HG02571 (cell line): Measurements from ENCODE around the gene TTC14.
A peak's percentile ranks its signal among the peaks of the same experiment; 100 is the strongest.

Source experiments
- ATAC-seq: cut with Tn5 transposase; IDR thresholded peaks from one replicate; pipeline ENCODE4 v1.9.1; 2021; ENCODE audit warnings: mild to moderate bottlenecking, moderate library complexity; ENCODE audit not compliant: unreplicated experiment

TTC14 gene

DNA sequence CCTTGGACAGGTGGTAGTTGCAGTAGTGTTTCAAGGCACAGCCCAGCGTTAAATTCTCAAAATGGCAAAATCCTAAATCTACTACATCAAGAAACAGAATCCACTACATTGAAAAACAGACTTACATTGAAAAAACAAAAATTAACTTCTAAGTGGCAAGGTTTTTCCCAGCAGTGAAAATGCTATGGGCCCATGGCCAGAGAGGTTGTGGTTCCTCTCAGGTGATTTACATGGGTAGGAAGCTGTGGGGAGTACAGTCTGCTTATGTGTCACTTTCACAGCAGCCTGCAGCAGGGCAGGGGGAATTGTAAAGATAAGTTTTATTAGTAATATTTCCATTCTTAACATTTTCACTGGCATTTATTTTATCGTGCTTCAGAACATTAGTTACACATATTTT is 24.9 kb downstream of the TTC14 start:
- ATAC-seq: peak; percentile 91

- ATAC-seq: no peak
Observed at GRCh38 chr3:180630371-180630770, 28.4 kb downstream of the TTC14 start.

- no peak for ATAC-seq
Observed at GRCh38 chr3:180631317-180631716, 29.4 kb downstream of the TTC14 start.

DNA sequence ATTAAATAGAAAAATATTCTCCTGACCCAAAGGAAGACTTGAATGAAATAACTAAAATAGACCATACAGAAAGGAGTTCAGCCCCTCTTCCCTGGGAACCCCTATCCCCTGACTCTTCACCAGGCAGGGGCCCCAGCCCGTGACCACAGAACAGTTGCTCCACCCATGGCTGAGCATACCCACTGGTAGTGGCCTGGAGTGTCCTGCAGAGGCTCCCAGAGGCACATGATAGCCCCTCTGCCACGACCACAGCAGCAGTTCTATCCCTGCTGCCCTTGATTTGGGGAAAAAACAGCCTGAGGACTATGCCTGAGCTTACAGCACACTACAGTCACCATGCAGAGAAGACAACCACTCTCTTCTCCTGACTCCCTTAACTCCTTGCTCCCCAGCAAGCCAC is 31.8 kb downstream of the TTC14 start:
- ATAC-seq: no peak

DNA sequence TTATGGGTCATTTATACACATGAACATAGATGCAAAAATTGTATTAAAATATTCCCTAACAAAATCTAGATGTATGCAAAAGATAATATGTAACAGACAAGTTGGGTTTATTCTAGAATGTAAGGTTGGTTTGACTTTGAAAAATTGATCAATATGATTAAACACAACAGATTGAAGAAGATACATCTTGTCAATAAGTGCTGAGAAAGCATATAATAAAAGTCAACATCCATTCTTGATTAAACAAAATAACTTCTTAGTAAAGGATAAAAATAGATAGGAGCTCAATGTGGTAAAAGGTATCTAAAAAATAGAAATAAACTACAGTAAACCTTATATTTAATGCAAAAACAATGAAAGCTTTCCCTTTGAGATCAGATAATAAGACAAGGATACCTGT is 39.0 kb downstream of the TTC14 start:
- ATAC-seq: no peak

GRCh38 chr3:180646187-180646790 is 44.3 kb downstream of the TTC14 start:
- no peak for ATAC-seq

GRCh38 chr3:180656406-180656805 is 54.4 kb downstream of the TTC14 start:
- ATAC-seq: no peak

GRCh38 chr3:180657094-180657493 is 55.1 kb downstream of the TTC14 start:
- no peak for ATAC-seq
